GM21515 (cell line): ENCODE measurements around the gene GGPS1.
"Not testable (repeated sequence)": the region's sequence is repeated elsewhere in the genome, so short reads cannot be mapped to it uniquely, and the experiment has no call there.

Experiments used
- ATAC-seq: cut with Tn5 transposase; IDR thresholded peaks from one replicate; pipeline ENCODE4 v1.9.1; 2021; ENCODE audit not compliant: unreplicated experiment

Gene GGPS1

GRCh38 chr1:235336903-235337302, 8.5 kb downstream of the GGPS1 start:
- no peak for ATAC-seq

DNA sequence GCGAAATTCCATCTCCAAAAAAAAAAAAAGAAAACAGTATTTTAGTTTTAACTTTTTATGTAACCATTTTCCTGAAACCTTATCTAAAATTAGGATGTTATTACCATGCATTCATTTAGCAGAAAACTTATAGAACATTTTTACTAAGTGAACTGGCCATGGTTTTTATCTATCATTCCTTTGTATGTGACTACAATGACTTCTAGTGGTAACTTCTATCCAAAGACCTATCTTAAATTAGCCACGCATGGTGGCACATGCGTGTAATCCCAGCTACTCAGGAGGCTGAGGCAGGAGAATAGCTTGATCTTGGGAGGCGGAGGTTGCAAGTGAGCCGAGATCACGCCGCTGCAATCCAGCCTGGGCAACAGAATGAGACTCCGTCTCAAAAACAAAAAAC, 11.4 kb downstream of the GGPS1 start:
- ATAC-seq, result no peak

GRCh38 chr1:235341334-235341733, 13.0 kb downstream of the GGPS1 start:
- ATAC-seq, result no peak

DNA sequence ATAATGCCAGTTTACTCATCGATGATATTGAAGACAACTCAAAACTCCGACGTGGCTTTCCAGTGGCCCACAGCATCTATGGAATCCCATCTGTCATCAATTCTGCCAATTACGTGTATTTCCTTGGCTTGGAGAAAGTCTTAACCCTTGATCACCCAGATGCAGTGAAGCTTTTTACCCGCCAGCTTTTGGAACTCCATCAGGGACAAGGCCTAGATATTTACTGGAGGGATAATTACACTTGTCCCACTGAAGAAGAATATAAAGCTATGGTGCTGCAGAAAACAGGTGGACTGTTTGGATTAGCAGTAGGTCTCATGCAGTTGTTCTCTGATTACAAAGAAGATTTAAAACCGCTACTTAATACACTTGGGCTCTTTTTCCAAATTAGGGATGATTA, 13.7 kb downstream of the GGPS1 start:
- ATAC-seq, result no peak

GRCh38 chr1:235342471-235342870, 14.1 kb downstream of the GGPS1 start:
- ATAC-seq, result no peak

- ATAC-seq, result no peak
These were observed 15.4 kb downstream of the GGPS1 start for GRCh38 chr1:235343726-235344125.

DNA sequence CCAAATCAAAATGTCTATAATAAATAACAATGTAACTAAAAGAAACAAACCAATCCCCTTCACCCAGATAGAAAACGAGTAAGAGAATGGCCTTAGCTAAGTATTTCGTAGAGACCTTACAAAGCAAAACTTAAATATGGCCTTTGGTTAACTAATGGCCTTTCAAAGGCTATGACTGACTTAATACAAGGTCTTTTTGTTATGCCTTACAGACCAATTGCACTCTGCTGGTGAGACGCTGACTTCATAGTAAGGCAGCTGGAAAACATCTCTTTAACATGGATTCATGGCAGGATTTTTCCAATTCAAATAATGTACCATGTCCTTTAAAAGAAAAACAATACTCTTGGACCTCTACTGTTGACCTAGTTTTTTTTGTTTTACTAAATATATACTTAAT, 23.1 kb downstream of the GGPS1 start:
- no peak for ATAC-seq

- ATAC-seq, result no peak
These were observed 23.5 kb downstream of the GGPS1 start for GRCh38 chr1:235351898-235352297.

DNA sequence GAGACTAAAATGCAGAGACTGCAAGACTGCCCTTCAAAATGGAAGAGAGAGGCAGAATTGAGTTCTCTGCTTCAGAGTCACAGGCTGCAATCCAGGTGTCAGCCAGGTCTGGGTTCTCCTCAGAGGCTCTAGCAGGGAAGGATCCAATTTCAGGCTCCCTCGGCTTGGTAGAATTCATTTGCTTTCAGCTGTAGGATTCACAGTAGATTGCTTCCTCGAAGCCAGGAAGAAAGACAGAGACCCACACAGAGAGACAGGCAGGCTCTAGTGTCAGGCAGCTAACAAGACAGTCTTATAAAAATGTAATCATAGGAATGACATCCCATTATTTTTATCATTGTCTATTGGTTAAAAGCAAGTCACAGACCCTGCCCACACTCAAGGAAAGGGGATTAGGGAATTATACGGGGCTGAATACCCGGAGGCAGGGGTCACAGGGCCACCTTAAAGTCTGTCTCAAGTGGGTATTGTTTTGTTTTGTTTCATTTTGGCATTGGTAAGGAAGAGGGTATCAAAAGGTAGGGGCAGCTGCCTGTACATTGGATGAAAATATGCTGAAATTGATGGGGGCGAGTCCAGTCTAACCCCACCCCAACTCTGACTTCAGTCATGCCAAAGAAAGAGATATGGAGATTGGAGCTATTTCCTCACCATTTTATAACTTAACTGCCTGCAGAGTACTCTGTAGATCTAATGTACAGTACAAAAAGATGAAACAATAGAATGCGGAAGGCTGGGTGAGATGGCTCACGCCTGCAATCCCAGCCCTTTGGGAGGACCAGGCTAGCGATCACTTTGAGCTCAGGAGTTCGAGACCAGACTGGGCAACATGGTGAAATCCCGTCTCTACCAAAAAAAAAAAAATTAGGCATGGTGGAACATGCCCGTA, 29.4 kb downstream of the GGPS1 start:
- no peak for ATAC-seq

DNA sequence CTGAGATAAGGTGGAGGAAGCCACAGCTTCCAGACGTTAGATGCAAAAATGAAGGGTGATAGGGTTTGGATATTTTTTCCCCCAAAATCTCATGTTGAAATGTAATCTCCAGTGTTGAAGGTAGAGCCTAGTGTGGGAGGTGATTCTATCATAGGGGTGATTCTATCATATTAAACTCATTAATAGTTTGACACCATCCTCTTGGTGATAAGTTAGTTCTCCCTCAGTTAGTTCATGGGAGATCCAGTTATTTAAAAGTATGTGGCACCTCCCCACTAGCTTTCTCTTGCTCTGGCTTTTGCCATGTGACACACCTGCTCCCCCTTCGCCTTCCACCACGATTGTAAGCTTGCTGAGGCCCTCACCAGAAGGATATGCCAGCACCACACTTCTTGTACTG, 30.5 kb downstream of the GGPS1 start:
- ATAC-seq, result no peak

DNA sequence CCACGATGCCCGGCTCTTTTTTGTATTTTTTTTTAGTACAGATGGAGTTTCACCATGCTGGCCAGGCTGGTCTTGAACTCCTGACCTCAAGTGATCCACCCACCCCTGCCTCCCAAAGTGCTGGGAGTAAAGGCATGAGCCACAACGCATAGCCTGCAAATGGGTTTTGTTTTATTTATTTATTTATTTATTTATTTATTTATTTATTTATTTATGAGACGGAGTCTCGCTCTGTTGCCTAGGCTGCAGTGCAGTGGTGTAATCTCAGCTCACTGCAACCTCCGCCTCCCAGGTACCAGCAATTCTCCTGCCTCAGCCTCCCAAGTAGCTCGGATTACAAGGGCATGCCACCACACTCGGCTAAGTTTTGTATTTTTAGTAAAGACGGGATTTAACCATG, 35.8 kb downstream of the GGPS1 start:
- ATAC-seq, result not testable (repeated sequence)

- no peak for ATAC-seq
These were observed 37.9 kb downstream of the GGPS1 start for GRCh38 chr1:235366286-235366685.

DNA sequence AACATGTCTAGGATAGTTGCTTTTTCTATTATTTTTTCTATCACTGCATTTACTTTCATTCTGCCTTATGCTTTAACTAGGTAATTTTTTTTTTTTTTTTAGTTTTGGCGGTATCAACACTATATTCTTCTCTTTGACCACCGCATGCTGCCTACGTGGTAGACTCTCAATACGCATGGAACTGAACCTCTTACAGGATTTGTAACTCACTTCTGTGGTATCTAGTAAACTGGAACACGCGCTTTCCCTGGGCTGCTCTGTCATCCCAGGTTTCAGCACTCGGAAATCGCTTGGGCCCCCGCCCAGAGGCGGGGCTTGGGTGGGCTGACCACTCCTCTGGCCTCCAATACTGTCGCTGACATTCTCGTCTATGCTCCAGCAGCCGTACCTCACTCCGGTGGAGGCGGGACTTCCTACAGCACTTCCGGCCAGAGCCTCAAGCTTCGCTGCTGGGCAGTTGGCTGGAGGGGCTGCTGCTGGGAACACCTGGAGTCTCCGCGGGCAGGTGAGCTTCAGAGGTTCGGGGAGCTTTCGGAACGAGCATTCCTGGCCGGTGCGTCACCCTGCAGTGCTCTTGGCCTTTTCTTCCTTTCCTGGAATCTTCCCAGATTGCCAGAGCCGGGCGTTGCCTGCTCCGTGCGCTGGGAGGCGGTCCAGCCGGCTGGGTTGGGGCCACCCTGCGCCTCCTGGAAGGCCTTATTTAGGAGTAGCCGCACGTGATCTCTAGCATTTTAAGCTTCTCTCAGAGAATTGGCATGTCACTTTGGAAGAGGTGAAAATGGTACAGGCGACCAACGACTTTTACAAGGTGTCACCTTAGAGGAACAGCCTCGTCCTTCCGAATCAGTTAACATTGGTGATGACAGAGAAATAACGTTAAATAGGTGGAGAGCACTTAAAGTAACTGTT, 38.9 kb downstream of the GGPS1 start, which contains the start of gene TBCE:
TSS of gene TBCE (plus strand) at position 428 of the 909 bp plus-strand sequence. CDS start 12,623 bp downstream, outside the sequence.
- peak; percentile 100 for ATAC-seq

DNA sequence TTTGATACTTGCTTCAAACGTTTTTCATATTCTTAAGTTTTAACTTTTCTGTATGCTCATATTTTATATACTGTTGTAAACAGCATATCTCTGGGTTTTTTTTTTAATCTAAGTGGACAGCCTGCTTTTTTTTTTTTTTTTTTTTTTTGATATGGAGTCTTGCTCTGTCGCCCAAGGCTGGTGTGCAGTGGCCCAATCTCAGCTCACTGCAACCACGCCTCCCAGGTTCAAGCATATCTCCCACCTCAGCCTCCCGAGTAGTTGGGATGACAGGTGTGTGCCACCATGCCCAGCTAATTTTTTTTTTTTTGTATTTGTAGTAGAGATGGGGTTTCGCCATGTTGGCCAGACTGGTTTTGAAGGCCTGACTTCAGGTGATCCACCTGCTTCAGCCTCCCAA, 40.1 kb downstream of the GGPS1 start:
- no peak for ATAC-seq

DNA sequence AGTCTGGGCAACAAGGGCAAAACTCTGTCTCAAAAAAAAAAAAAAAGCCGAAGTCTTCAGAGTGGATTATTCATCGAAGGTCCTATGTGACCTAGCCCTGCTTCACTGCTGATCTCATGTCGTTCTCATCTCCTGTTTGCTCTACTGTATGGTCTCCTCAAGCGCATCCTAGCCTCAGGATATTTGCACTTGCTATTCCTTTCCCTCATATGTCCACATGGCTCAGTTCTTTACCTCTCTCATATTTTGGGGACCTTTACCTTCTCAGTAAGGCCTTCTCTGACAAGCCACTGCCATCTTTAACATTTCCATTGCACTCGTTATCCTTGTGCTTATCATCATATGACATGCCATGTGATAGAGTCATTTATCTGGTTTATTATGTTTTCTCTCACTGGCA, 41.4 kb downstream of the GGPS1 start:
- ATAC-seq, result no peak

DNA sequence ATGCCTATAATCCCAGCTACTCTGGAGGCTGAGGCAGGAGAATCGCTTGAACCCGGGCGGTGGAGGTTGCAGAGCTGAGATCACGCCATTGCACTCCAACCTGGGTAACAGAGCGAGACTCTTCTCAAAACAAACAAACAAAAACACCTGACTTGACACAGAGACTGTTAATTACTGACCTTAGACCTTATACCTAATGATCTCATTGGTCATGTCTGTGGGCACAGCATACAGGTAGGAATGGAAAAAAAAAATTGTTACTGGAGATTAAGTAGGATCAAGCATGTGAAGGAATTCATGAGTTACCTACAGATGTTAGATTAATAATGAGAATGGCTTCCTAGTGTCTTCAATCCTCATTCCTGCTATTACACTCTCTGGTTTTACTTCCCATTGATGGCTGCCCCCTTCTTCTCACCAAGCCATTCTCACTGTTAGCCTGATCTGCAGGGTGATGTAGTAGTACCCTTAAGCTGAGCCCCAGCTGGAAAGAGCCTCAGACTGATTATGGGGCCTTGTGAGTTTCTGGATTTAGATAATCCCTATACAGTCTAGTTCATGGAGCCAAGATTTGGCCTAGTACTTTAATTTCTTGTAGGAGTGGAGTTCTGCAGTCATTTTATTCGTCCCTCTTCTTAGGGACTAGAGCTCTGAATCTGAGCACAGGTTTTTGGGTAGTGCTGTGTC, 47.7 kb downstream of the GGPS1 start:
- ATAC-seq, result no peak

DNA sequence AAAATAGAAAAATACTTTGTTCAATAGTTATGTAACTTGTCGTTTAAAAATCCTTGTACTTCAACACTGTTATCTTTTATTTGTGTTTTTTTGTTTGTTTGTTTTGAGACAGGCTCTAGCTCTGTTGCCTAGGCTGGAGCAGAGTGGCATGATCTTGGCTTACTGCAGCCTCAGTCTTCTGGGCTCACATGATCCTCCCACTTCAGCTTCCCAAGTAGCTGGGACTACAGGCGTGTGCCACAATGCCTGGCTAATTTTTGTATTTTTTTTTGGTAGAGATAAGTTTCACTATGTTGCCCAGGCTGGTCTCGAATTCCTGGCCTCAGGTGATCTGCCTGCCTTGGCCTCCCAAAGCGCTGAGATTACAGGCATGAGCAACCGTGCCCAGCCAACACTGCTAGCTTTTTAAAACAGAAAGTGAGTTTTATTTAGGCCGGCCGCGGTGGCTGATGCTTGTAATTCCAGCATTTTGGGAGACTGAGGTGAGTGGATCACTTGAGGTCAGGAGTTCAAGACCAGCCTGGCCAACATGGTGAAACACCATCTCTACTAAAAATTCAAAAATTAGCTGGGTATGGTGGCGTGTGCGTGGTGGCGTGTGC, 49.9 kb downstream of the GGPS1 start:
- ATAC-seq, result not testable (repeated sequence)

GRCh38 chr1:235381955-235382739, 53.8 kb downstream of the GGPS1 start:
- ATAC-seq, result not testable (repeated sequence)

GRCh38 chr1:235385633-235386032, 57.3 kb downstream of the GGPS1 start:
- ATAC-seq, result not testable (repeated sequence)

- ATAC-seq, result no peak
These were observed 63.5 kb downstream of the GGPS1 start for GRCh38 chr1:235391874-235392273.
